ENCODE measurements around the gene PRKRA.
A peak's percentile ranks its signal among the peaks of the same experiment; 100 is the strongest.

The PRKRA gene

DNA sequence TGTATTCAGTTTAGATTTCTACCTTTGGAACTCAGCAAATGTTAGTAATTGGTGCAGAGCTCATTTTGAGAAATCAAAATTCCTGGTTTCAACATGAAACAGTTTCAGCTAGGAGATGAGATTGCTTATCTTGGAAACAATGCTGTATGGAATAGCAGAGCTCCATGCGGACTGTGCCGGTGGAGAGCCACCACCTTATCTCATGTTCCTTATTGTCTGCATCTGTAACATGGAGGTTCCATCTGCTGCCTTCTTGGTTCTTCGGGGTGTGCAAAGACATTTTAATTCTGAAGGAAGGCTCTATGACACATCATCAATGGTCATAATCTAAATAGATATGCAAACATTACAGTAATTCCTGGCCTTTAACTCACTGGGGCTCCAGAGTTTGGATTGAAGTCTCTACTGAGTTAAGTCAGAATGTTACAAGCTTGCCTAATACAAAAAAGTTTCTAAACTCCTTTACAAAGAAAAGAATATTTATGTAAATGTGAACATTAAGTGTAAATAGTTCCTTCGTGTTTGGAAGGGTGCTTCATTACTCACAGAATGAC, 65.3 kb downstream of the PRKRA start:
- TF ChIP-seq, protein P1, sequence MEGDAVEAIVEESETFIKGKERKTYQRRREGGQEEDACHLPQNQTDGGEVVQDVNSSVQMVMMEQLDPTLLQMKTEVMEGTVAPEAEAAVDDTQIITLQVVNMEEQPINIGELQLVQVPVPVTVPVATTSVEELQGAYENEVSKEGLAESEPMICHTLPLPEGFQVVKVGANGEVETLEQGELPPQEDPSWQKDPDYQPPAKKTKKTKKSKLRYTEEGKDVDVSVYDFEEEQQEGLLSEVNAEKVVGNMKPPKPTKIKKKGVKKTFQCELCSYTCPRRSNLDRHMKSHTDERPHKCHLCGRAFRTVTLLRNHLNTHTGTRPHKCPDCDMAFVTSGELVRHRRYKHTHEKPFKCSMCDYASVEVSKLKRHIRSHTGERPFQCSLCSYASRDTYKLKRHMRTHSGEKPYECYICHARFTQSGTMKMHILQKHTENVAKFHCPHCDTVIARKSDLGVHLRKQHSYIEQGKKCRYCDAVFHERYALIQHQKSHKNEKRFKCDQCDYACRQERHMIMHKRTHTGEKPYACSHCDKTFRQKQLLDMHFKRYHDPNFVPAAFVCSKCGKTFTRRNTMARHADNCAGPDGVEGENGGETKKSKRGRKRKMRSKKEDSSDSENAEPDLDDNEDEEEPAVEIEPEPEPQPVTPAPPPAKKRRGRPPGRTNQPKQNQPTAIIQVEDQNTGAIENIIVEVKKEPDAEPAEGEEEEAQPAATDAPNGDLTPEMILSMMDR (IDR thresholded peaks at IDR 0.05; ENCODE audit: low read depth, low read length): no peak
- peak in 1 of 2 donors; percentile 25 for DNase-seq (ENCODE audit: low read depth in 2 of 2)
- no peak overlapping the region for H3K4me3 ChIP-seq (replicated peaks in 1 of 2; ENCODE audit: low read depth in 2 of 2, low read length in 2 of 2)

DNA sequence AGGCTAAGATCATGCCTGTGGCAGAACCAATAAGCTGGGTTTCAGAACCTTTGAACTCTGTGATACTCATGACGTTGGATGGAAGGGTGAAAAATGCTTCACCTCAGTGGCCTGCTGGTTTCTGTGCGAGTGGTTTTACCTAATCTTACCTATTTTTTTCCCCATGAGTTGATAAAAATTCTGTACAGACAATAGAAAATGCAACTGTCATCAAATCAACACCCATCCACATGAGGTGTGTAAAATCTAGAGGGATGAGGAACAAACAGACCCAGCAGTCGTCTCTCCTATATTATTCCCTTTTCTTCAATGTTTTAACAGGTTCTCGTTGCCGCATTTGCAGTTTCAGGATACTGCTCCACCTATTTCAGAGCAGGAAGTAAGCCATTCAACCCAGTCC, 67.3 kb downstream of the PRKRA start:
- TF ChIP-seq, protein P1 (IDR thresholded peaks at IDR 0.05; ENCODE audit: low read depth, low read length): no peak
- DNase-seq (ENCODE audit: low read depth in 2 of 2): no peak
- no peak overlapping the region for H3K4me3 ChIP-seq (replicated peaks in 1 of 2; ENCODE audit: low read depth in 2 of 2, low read length in 2 of 2)

Measured in cardiac fibroblast (primary cell).